ENCODE results near the gene UBASH3B.

DNA sequence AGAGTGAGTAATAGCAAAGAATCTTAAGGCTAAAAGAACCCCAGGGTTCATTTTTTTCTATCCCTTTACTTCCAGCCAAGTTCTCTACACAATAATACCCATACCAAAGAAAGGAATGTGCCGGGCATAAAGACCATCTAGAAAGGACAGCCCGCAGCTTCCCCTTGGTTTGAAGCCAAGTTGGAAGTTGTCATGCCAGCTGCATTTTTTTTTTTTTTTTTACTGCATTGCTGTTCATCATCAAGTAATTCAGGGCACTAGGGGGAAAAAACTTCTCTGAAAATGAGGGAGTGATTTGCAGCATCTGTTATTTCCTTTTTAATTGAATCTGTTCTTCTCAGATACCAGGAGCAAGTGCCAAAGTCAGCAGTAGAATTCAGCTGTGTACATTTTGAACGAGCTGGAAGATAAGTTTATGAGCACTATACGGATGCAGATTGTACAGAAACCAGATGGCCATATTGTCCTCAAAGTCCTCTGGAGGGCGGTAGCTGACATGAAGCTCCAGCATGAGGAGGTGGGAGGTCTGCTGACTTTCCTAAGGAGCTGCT lies 56.4 kb downstream of the UBASH3B start:
- no peak for TF ChIP-seq TAF1 (IDR thresholded peaks at IDR 0.05; ENCODE audit: borderline replicate concordance, insufficient read depth, low read length)
- TF ChIP-seq POLR2AphosphoS5 (IDR thresholded peaks at IDR 0.05; ENCODE audit: low read depth, low read length) = no peak
- TF ChIP-seq SIN3A (IDR thresholded peaks at IDR 0.05; ENCODE audit: borderline replicate concordance, insufficient read depth, low read length) = no peak

Data from PFSK-1 (cell line).